IMR-90 (cell line): ENCODE measurements around the gene GPR180.

ENCODE experiments used
- CEBPB ChIP-seq: IDR thresholded peaks from 2 replicates; pipeline ENCODE4 v1.6.1; 2012; ENCODE audit warnings: low read depth, low read length, improper control_type of control experiment
- CTCF ChIP-seq: conservative IDR thresholded peaks from 2 replicates; pipeline ENCODE4 v1.5.1; 2012; ENCODE audit warnings: mild to moderate bottlenecking, low read depth, low read length, improper control_type of control experiment
- POLR2A ChIP-seq: IDR thresholded peaks from 2 replicates; pipeline ENCODE4 v1.6.1; 2012; ENCODE audit warnings: mild to moderate bottlenecking, low read depth, low read length
- RCOR1 ChIP-seq: IDR thresholded peaks from 2 replicates; pipeline ENCODE4 v1.6.1; 2012; ENCODE audit warnings: mild to moderate bottlenecking, low read length, improper control_type of control experiment; ENCODE audit not compliant: insufficient replicate concordance

- TF ChIP-seq CTCF (no peak), CEBPB (no peak), POLR2A (peak; percentile 75; the same call in 1 of the 2 replicates), RCOR1 (no peak)
These were observed 5.6 kb upstream of the GPR180 start, which contains the start of gene TGDS for GRCh38 chr13:94595950-94596574.
